Left ventricle myocardium inferior (tissue), 1 donor: Measurements from ENCODE around the gene TUBGCP3. TPM values are rescaled to one million over a fixed set of nuclear protein-coding genes. Genes with fewer than 3 reads are reported as not detected.
"Not testable (repeated sequence)": the region's sequence is repeated elsewhere in the genome, so short reads cannot be mapped to it uniquely, and the experiment has no call there.

ENCODE experiments used
- DNase-seq: peaks from one replicate; pipeline ENCODE4 v3.0.0-alpha.2; 2020
- H3K27ac ChIP-seq: fragments of 200-600 bp; replicated peaks from 2 replicates; pipeline ENCODE4 v1.8.0; 2021
- H3K27me3 ChIP-seq: fragments of 200-600 bp; 2 replicates; pipeline ENCODE4 v1.8.0; 2021; ENCODE audit warnings: low read depth
- H3K36me3 ChIP-seq: fragments of 200-600 bp; 2 replicates; pipeline ENCODE4 v1.8.0; 2021
- H3K4me1 ChIP-seq: fragments of 200-600 bp; 2 replicates; pipeline ENCODE4 v1.8.0; 2021
- H3K4me3 ChIP-seq: fragments of 200-600 bp; 2 replicates; pipeline ENCODE4 v1.8.0; 2021; ENCODE audit warnings: mild to moderate bottlenecking, moderate library complexity
- H3K9me3 ChIP-seq: fragments of 200-600 bp; replicated peaks from 2 replicates; pipeline ENCODE4 v1.8.0; 2021
- intact Hi-C: fragments of 100-400 bp; cut with micrococcal nuclease; formaldehyde crosslinking; loops from one replicate; pipeline ENCODE4 v1.11.0; 2022
- total RNA-seq: library from RNA; stranded (reverse); fragmentation: NEBNext Ultra II Directional; extraction: Animal tissue kit (Norgen Biotek cat#: 25700); gene quantifications from one replicate; pipeline ENCODE4 v1.2.1, GENCODE V29; 2021
- TF ChIP-seq, protein P1 (sequence below): fragments of 200-600 bp; IDR thresholded peaks from 2 replicates; pipeline ENCODE4 v1.8.0; 2021; ENCODE audit warnings: antibody characterized with exemption, mild to moderate bottlenecking, borderline replicate concordance
- donor health status: DM: no; HTN: yes; CAD: no; lungs with severe emphysema.

The TUBGCP3 gene
- total RNA-seq, 1 donor from 2014 or later = 16.7 TPM

DNA sequence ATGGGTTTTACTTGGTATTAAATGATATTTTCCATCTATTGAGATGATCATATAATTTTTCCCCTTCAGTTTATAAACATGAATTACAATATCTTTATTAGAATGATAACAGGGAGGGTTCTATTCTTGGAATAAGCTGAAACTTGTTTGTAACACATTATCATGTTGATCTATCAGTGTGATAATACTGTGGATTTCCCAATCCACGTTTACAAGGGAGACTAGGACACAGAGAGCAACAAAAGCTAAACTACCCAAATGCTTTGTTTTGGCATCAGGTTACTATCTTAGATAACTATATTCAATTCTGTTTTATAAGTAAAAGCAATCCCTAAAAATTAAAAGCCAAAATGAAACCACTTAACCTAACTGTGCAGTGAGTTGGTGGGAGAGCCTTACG lies 92.5 kb downstream of the TUBGCP3 start:
- peaks cover 57% of the 10 kb centered on the region for H3K36me3 ChIP-seq
- intact Hi-C loops = no loop called here

DNA sequence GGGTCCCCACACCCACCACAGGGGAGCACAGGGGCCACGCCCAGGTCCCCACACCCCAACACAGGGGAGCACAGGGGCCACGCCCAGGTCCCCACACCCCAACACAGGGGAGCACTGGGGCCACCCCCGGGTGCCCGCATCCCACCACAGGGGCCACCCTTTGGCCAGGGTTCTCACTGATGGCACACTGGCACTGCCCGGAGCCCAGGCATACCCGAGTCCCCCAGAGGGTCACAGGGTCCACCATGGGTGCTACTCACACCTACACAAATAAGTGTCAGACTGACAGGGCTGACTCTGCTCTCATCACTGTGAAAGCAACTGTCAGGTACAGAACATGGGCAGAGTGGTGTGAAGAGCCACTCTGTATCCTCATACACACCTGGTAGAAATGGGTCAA lies 98.8 kb downstream of the TUBGCP3 start:
- H3K9me3 ChIP-seq = no peaks in the 10 kb centered on the region
- intact Hi-C loops = no loop called here

More for the DNA sequence above, 92.5 kb downstream of the TUBGCP3 start:
- no peak overlapping the region for H3K4me3 ChIP-seq
- H3K9me3 ChIP-seq = no peaks in the 10 kb centered on the region
- H3K4me1 ChIP-seq = no peaks in the 10 kb centered on the region
- H3K27ac ChIP-seq = no peak overlapping the region
- TF ChIP-seq, protein P1, sequence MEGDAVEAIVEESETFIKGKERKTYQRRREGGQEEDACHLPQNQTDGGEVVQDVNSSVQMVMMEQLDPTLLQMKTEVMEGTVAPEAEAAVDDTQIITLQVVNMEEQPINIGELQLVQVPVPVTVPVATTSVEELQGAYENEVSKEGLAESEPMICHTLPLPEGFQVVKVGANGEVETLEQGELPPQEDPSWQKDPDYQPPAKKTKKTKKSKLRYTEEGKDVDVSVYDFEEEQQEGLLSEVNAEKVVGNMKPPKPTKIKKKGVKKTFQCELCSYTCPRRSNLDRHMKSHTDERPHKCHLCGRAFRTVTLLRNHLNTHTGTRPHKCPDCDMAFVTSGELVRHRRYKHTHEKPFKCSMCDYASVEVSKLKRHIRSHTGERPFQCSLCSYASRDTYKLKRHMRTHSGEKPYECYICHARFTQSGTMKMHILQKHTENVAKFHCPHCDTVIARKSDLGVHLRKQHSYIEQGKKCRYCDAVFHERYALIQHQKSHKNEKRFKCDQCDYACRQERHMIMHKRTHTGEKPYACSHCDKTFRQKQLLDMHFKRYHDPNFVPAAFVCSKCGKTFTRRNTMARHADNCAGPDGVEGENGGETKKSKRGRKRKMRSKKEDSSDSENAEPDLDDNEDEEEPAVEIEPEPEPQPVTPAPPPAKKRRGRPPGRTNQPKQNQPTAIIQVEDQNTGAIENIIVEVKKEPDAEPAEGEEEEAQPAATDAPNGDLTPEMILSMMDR = no peak
- no peaks in the 10 kb centered on the region for H3K27me3 ChIP-seq
- DNase-seq = no peak

GRCh38 chr13:112488343-112489050 lies 99.5 kb downstream of the TUBGCP3 start:
- H3K36me3 ChIP-seq = peaks cover 31% of the 10 kb centered on the region
- H3K4me3 ChIP-seq, H3K4me1 ChIP-seq, H3K27me3 ChIP-seq, H3K27ac ChIP-seq, DNase-seq, intact Hi-C loops, H3K9me3 ChIP-seq: not testable (repeated sequence)

More for the DNA sequence above, 98.8 kb downstream of the TUBGCP3 start:
- Histone ChIP-seq H3K27me3 (no peaks in the 10 kb centered on the region), H3K27ac (no peak overlapping the region), H3K4me1 (no peaks in the 10 kb centered on the region), H3K4me3 (no peak overlapping the region), H3K36me3 (peaks cover 25% of the 10 kb centered on the region)
- DNase-seq = no peak
- TF ChIP-seq, protein P1 = no peak

- H3K4me3 ChIP-seq = no peak overlapping the region
- H3K4me1 ChIP-seq = no peaks in the 10 kb centered on the region
- peaks cover 31% of the 10 kb centered on the region for H3K36me3 ChIP-seq
- no peaks in the 10 kb centered on the region for H3K27me3 ChIP-seq
- no peak for DNase-seq
- H3K9me3 ChIP-seq = no peaks in the 10 kb centered on the region
- TF ChIP-seq, protein P1 = no peak
- H3K27ac ChIP-seq = no peak overlapping the region
- intact Hi-C loops = no loop called here
These were observed 100.8 kb downstream of the TUBGCP3 start for GRCh38 chr13:112487127-112487517.

DNA sequence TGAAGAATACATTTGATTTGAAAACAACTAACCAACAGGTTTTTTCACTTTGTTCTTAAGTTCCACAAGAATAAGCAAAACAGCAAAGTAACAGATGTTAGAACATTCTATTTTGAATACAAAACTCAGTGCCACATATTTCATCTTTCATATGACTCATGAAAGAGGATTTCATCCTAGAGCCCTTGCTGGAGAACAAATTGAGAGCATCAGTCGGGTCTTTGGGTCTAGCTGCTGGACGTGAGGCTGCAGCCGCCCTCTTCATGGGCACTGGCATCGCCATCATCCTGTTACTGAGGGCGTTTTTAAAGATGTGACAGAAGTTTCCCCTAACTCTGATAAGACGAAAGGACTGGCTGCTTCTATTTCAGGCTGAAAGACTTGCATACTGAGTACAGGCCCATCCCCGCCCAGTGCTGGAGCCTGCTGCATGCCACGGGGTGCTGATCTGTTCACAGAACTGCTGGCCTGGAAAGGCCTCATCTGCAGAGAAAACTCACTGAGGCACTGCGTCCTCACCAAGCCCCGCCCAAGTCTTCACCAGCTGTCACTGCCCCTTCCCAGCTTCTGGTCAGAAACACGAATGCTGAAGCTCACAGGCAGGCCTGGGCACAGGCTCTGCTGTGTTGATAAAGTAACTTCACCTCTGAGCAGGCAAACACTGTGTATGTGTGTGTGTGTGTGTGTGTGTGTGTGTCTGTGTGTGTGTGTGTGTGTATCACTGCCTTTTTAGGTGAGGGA lies 101.4 kb downstream of the TUBGCP3 start:
- H3K36me3 ChIP-seq = peaks cover 31% of the 10 kb centered on the region
- TF ChIP-seq, protein P1 = no peak

GRCh38 chr13:112485814-112486213 lies 102.1 kb downstream of the TUBGCP3 start:
- H3K36me3 ChIP-seq = peaks cover 31% of the 10 kb centered on the region
- H3K9me3 ChIP-seq, DNase-seq, intact Hi-C loops, H3K27ac ChIP-seq, H3K4me3 ChIP-seq, H3K27me3 ChIP-seq, H3K4me1 ChIP-seq: not testable (repeated sequence)

More for the DNA sequence above, 101.4 kb downstream of the TUBGCP3 start:
- no peak for DNase-seq
- no peaks in the 10 kb centered on the region for H3K4me1 ChIP-seq
- no peak overlapping the region for H3K4me3 ChIP-seq
- no peaks in the 10 kb centered on the region for H3K9me3 ChIP-seq
- H3K27ac ChIP-seq = no peak overlapping the region
- intact Hi-C loops = no loop called here
- H3K27me3 ChIP-seq = no peaks in the 10 kb centered on the region
